Adrenal gland (tissue), 12 donors: Measurements from ENCODE around the gene PDGFC. TPM values are rescaled to one million over a fixed set of nuclear protein-coding genes. Genes with fewer than 3 reads are reported as not detected.

Source experiments
- DNase-seq, 7 donors: peaks; one replicate each; pipeline ENCODE4 v3.0.0-alpha.2; 2019 to 2020
- H3K27ac ChIP-seq, 5 donors: fragments of 200-600 bp; sonication (generic) in 4 of 5; 1 replicate in 3 of 5; 2 replicates in 2 of 5; pipeline versions ENCODE4 v1.5.1 to v1.8.0; 2016 to 2020; ENCODE audit warnings: mild to moderate bottlenecking in 1 of 5
- H3K27me3 ChIP-seq: fragments of 200-600 bp; 2 replicates; pipeline ENCODE4 v1.8.0; 2021
- H3K36me3 ChIP-seq, 2 donors: fragments of 200-600 bp; replicated peaks in 1 of 2; 1 replicate in 1 of 2; 2 replicates in 1 of 2; pipeline versions ENCODE4 v1.5.1 to v1.8.0; 2018 to 2022
- H3K4me1 ChIP-seq, 2 donors: fragments of 200-600 bp; replicated peaks in 1 of 2; 1 replicate in 1 of 2; 2 replicates in 1 of 2; pipeline versions ENCODE4 v1.5.1 to v1.8.0; 2018 to 2021
- H3K4me3 ChIP-seq, 4 donors: fragments of 200-600 bp; sonication (generic) in 3 of 4; one replicate each; pipeline ENCODE4 v1.5.1; 2016 to 2018
- H3K9me3 ChIP-seq, 3 donors: fragments of 200-600 bp; sonication (generic) in 1 of 3; replicated peaks in 1 of 3; 1 replicate in 2 of 3; 2 replicates in 1 of 3; pipeline versions ENCODE4 v1.5.1 to v1.8.0; 2016 to 2021
- CTCF ChIP-seq, 6 experiments: fragments of 450-650 bp in 4 of 6; fragments of 200-600 bp in 2 of 6; sonication (generic) in 1 of 6; IDR thresholded peaks; 1 replicate in 5 of 6; 2 replicates in 1 of 6; pipeline versions ENCODE4 v1.5.1 to v1.8.0; 2016 to 2021; ENCODE audit warnings: antibody characterized with exemption in 6 of 6, mild to moderate bottlenecking in 2 of 6, moderate library complexity in 1 of 6
- POLR2A ChIP-seq, 2 donors: fragments of 450-650 bp; IDR thresholded peaks; one replicate each; pipeline ENCODE4 v1.6.1; 2017; ENCODE audit warnings: antibody characterized with exemption in 2 of 2, mild to moderate bottlenecking in 2 of 2, moderate library complexity in 1 of 2
- WGBS, 4 donors: extraction: QIAGEN DNeasy Blood & Tissue Kit in 2 of 4; methylation state at CpG; one replicate each; pipeline versions ENCODE4 v1.1.5 to v1.1.7; 2013 to 2017; 5-methylcytosine and 5-hydroxymethylcytosine counted together
- intact Hi-C, 2 donors: fragments of 100-400 bp; cut with DNase I; formaldehyde crosslinking; loops; one replicate each; pipeline versions ENCODE4 v1.14.1 to v1.15.0; 2022 to 2023
- polyA plus RNA-seq, 3 donors: library from polyadenylated mRNA; stranded (reverse); fragments of 200-250 nt in 2 of 3; fragments of 350-450 nt in 1 of 3; fragmentation: Illumina TruSeq in 1 of 3; extraction: RNeasy Lipid Tissue Mini Kit (QIAGEN cat#74804) in 1 of 3; gene quantifications; one replicate each; pipeline ENCODE4 v1.2.3, GENCODE V29; 2013 to 2014
- total RNA-seq, 9 donors: library from RNA; depleted of rRNA in 4 of 9; stranded (reverse); fragments of >200 nt in 4 of 9; fragments of 120-200 nt in 1 of 9; fragmentation: NEBNext Ultra II Directional in 1 of 9; extraction: Animal tissue kit (Norgen Biotek cat#: 25700) in 1 of 9; gene quantifications; one replicate each; pipeline versions ENCODE4 v1.1.0 to v1.2.4, GENCODE V29; 2013 to 2023
- donor health status: healthy with polysubstance abuse.
- donor health status: Bipolar disorder and iron deficiency.
- donor health status: DM: yes; HTN: yes; CAD: no.
- donor health status: DM: no; HTN: no; CAD: no.
- donor health status: DM: no; HTN: no; CAD: no.
- donor health status: DM: yes; HTN: yes; CAD: no.

Gene PDGFC
- total and polyA plus RNA-seq, 12 donors = 6.0 to 77.2 (median 45.4) TPM

- Histone ChIP-seq H3K27me3 (no peaks in the 10 kb centered on the region), H3K4me1 (peaks cover 3 to 7% of the 10 kb centered on the region in 2 donors), H3K27ac (no peak overlapping the region), H3K9me3 (no peaks in the 10 kb centered on the region), H3K4me3 (no peak overlapping the region), H3K36me3 (no peaks in the 10 kb centered on the region)
- DNase-seq = no peak
- TF ChIP-seq CTCF (IDR thresholded peaks at IDR 0.05) (no peak), POLR2A (IDR thresholded peaks at IDR 0.05) (no peak)
- intact Hi-C loops = no loop called here
- WGBS, 4 donors = 93 to 99% (median 96%) methylated on average over 4 of the region's 4 CpGs
Observed at GRCh38 chr4:156913234-156913633, 58.4 kb downstream of the PDGFC start.

GRCh38 chr4:156909010-156909409, 62.6 kb downstream of the PDGFC start:
- WGBS, 4 donors = 72 to 83% (median 81%) methylated on average over 2 of the region's 2 CpGs
- DNase-seq = no peak
- intact Hi-C loops = no loop called here
- H3K4me3 ChIP-seq = no peak overlapping the region
- peaks cover 7 to 8% of the 10 kb centered on the region in 2 donors for H3K4me1 ChIP-seq
- no peak overlapping the region for H3K27ac ChIP-seq
- no peaks in the 10 kb centered on the region for H3K36me3 ChIP-seq
- TF ChIP-seq CTCF (IDR thresholded peaks at IDR 0.05) = no peak
- TF ChIP-seq POLR2A (IDR thresholded peaks at IDR 0.05) = no peak
- no peaks in the 10 kb centered on the region for H3K27me3 ChIP-seq
- no peaks in the 10 kb centered on the region for H3K9me3 ChIP-seq

- peaks cover 7 to 8% of the 10 kb centered on the region in 2 donors for H3K4me1 ChIP-seq
- TF ChIP-seq POLR2A (IDR thresholded peaks at IDR 0.05) = no peak
- TF ChIP-seq CTCF (IDR thresholded peaks at IDR 0.05) = no peak
- H3K36me3 ChIP-seq = no peaks in the 10 kb centered on the region
- H3K4me3 ChIP-seq = no peak overlapping the region
- no peaks in the 10 kb centered on the region for H3K9me3 ChIP-seq
- intact Hi-C loops = no loop called here
- no peaks in the 10 kb centered on the region for H3K27me3 ChIP-seq
- no peak overlapping the region for H3K27ac ChIP-seq
- WGBS, 4 donors = 7 to 15% (median 13%) methylated on average over 2 of the region's 2 CpGs
- no peak for DNase-seq
Observed at GRCh38 chr4:156906325-156906724, 65.3 kb downstream of the PDGFC start.

GRCh38 chr4:156901871-156902270, 69.7 kb downstream of the PDGFC start:
- Histone ChIP-seq H3K27me3 (no peaks in the 10 kb centered on the region), H3K4me3 (no peak overlapping the region), H3K9me3 (no peaks in the 10 kb centered on the region), H3K27ac (peak overlapping the region in 1 of 5 donors; percentile 1), H3K4me1 (peaks cover 0 to 6% of the 10 kb centered on the region in 2 donors), H3K36me3 (no peaks in the 10 kb centered on the region)
- WGBS, 4 donors = 83 to 89% (median 85%) methylated on average over 3 of the region's 3 CpGs
- no peak for DNase-seq
- intact Hi-C loops = no loop called here
- no peak for TF ChIP-seq CTCF (IDR thresholded peaks at IDR 0.05)
- TF ChIP-seq POLR2A (IDR thresholded peaks at IDR 0.05) = no peak
